Measurements from ENCODE around the gene YTHDC2. TPM values are rescaled to one million over a fixed set of nuclear protein-coding genes. Genes with fewer than 3 reads are reported as not detected.

Gene YTHDC2
- polyA plus RNA-seq, 4 donors, result 8.1 to 25.8 (median 9.6) TPM

DNA sequence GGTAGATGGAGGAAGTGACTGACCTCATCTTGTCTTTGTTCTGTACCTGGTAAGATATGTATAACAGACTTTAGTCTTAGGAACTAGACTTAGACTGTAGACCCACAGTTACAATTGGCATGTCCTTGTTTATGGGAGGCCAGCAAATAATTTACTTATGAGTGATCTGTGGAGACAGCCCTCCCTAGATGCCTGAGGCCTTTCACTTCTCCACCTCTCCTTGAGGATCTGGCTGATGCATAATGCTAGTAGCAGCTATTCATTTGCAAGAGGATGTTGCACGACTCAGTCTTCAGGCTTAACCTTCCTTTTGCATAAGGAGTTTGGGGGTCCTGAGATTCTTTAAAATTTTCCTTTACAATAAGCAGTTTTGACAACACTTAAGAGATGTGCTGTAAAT is 100.7 kb downstream of the YTHDC2 start:
- Histone ChIP-seq H3K27me3 (ENCODE audit: control insufficient read depth in 3 of 3, insufficient read depth in 3 of 3, low read length in 3 of 3) (peaks cover 0 to 3% (median 0%) of the 10 kb centered on the region in 3 donors), H3K4me3 (ENCODE audit: low read depth in 1 of 3, low read length in 3 of 3) (no peak overlapping the region), H3K9me3 (ENCODE audit: control insufficient read depth in 2 of 2, insufficient read depth in 1 of 2, low read depth in 1 of 2, low read length in 1 of 2) (peaks cover 0 to 3% of the 10 kb centered on the region in 2 donors), H3K4me1 (ENCODE audit: control insufficient read depth in 3 of 3, insufficient read depth in 2 of 3, low read depth in 1 of 3, low read length in 2 of 3) (no peaks in the 10 kb centered on the region), H3K27ac (ENCODE audit: low read depth in 1 of 3, low read length in 2 of 3) (no peak overlapping the region), H3K36me3 (ENCODE audit: control insufficient read depth in 3 of 3, insufficient read depth in 2 of 3, low read depth in 1 of 3, low read length in 3 of 3) (no peaks in the 10 kb centered on the region)
- no peak for FAIRE-seq
- DNase-seq, result no peak
- 37 to 57% (median 45%) methylated on average over 1 of the region's 1 CpG for WGBS, 3 donors

GRCh38 chr5:113615708-113616107 is 102.2 kb downstream of the YTHDC2 start:
- FAIRE-seq (no peak), DNase-seq (no peak)
- no peak overlapping the region for H3K27ac ChIP-seq (ENCODE audit: low read depth in 1 of 3, low read length in 2 of 3)
- H3K4me3 ChIP-seq (ENCODE audit: low read depth in 1 of 3, low read length in 3 of 3), result no peak overlapping the region
- 19 to 44% (median 32%) methylated on average over 2 of the region's 2 CpGs for WGBS, 3 donors
- peaks cover 0 to 3% (median 0%) of the 10 kb centered on the region in 3 donors for H3K27me3 ChIP-seq (ENCODE audit: control insufficient read depth in 3 of 3, insufficient read depth in 3 of 3, low read length in 3 of 3)
- no peaks in the 10 kb centered on the region for H3K36me3 ChIP-seq (ENCODE audit: control insufficient read depth in 3 of 3, insufficient read depth in 2 of 3, low read depth in 1 of 3, low read length in 3 of 3)
- H3K4me1 ChIP-seq (ENCODE audit: control insufficient read depth in 3 of 3, insufficient read depth in 2 of 3, low read depth in 1 of 3, low read length in 2 of 3), result no peaks in the 10 kb centered on the region
- H3K9me3 ChIP-seq (ENCODE audit: control insufficient read depth in 2 of 2, insufficient read depth in 1 of 2, low read depth in 1 of 2, low read length in 1 of 2), result peaks cover 0 to 3% of the 10 kb centered on the region in 2 donors

- no peak for FAIRE-seq
These were observed 103.8 kb downstream of the YTHDC2 start for GRCh38 chr5:113617191-113617796.

GRCh38 chr5:113632996-113633395 is 119.5 kb downstream of the YTHDC2 start:
- no peak overlapping the region for H3K27ac ChIP-seq (ENCODE audit: low read depth in 1 of 3, low read length in 2 of 3)
- DNase-seq (no peak), FAIRE-seq (no peak)
- H3K4me3 ChIP-seq (ENCODE audit: low read depth in 1 of 3, low read length in 3 of 3), result no peak overlapping the region
- H3K9me3 ChIP-seq (ENCODE audit: control insufficient read depth in 2 of 2, insufficient read depth in 1 of 2, low read depth in 1 of 2, low read length in 1 of 2), result peaks cover 0 to under 1% of the 10 kb centered on the region in 2 donors
- H3K4me1 ChIP-seq (ENCODE audit: control insufficient read depth in 3 of 3, insufficient read depth in 2 of 3, low read depth in 1 of 3, low read length in 2 of 3), result no peaks in the 10 kb centered on the region
- H3K27me3 ChIP-seq (ENCODE audit: control insufficient read depth in 3 of 3, insufficient read depth in 3 of 3, low read length in 3 of 3), result no peaks in the 10 kb centered on the region
- H3K36me3 ChIP-seq (ENCODE audit: control insufficient read depth in 3 of 3, insufficient read depth in 2 of 3, low read depth in 1 of 3, low read length in 3 of 3), result no peaks in the 10 kb centered on the region

More at GRCh38 chr5:113617191-113617796, 103.8 kb downstream of the YTHDC2 start:
- peaks cover 0 to 3% (median 0%) of the 10 kb centered on the region in 3 donors for H3K27me3 ChIP-seq (ENCODE audit: control insufficient read depth in 3 of 3, insufficient read depth in 3 of 3, low read length in 3 of 3)
- H3K4me3 ChIP-seq (ENCODE audit: low read depth in 1 of 3, low read length in 3 of 3), result no peak overlapping the region
- H3K9me3 ChIP-seq (ENCODE audit: control insufficient read depth in 2 of 2, insufficient read depth in 1 of 2, low read depth in 1 of 2, low read length in 1 of 2), result peaks cover 0 to 3% of the 10 kb centered on the region in 2 donors
- H3K36me3 ChIP-seq (ENCODE audit: control insufficient read depth in 3 of 3, insufficient read depth in 2 of 3, low read depth in 1 of 3, low read length in 3 of 3), result no peaks in the 10 kb centered on the region
- no peak overlapping the region for H3K27ac ChIP-seq (ENCODE audit: low read depth in 1 of 3, low read length in 2 of 3)
- no peaks in the 10 kb centered on the region for H3K4me1 ChIP-seq (ENCODE audit: control insufficient read depth in 3 of 3, insufficient read depth in 2 of 3, low read depth in 1 of 3, low read length in 2 of 3)
- WGBS, 3 donors, result 94 to 97% (median 97%) methylated on average over 27 to 33 of the region's 33 CpGs
- DNase-seq, result no peak

DNA sequence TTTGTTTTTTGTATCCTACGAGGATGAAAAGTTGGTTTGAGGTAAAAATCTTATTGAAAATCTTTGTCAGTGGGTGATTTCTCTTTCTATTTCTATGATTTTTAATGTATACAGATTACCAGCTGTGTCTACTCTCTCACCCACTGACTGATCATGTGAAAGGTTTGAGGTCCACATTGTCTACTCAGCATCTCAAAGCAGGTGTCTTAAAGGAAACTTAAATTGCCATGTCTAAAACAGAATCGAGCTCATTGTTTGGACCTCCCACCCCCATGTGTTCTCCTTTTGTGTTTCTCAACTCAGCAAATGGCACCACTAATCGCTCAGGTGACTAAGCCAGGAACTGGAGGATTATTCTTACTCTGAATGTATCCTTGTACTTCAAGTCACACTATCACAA is 121.5 kb downstream of the YTHDC2 start:
- no peak overlapping the region for H3K4me3 ChIP-seq (ENCODE audit: low read depth in 1 of 3, low read length in 3 of 3)
- no peaks in the 10 kb centered on the region for H3K4me1 ChIP-seq (ENCODE audit: control insufficient read depth in 3 of 3, insufficient read depth in 2 of 3, low read depth in 1 of 3, low read length in 2 of 3)
- 64 to 80% (median 67%) methylated on average over 3 of the region's 3 CpGs for WGBS, 3 donors
- peaks cover 0 to 4% of the 10 kb centered on the region in 2 donors for H3K9me3 ChIP-seq (ENCODE audit: control insufficient read depth in 2 of 2, insufficient read depth in 1 of 2, low read depth in 1 of 2, low read length in 1 of 2)
- H3K27ac ChIP-seq (ENCODE audit: low read depth in 1 of 3, low read length in 2 of 3), result no peak overlapping the region
- DNase-seq (no peak), FAIRE-seq (no peak)
- H3K36me3 ChIP-seq (ENCODE audit: control insufficient read depth in 3 of 3, insufficient read depth in 2 of 3, low read depth in 1 of 3, low read length in 3 of 3), result no peaks in the 10 kb centered on the region
- H3K27me3 ChIP-seq (ENCODE audit: control insufficient read depth in 3 of 3, insufficient read depth in 3 of 3, low read length in 3 of 3), result no peaks in the 10 kb centered on the region

GRCh38 chr5:113641715-113642114 is 128.2 kb downstream of the YTHDC2 start:
- DNase-seq (no peak), FAIRE-seq (no peak)
- no peak overlapping the region for H3K4me3 ChIP-seq (ENCODE audit: low read depth in 1 of 3, low read length in 3 of 3)
- H3K9me3 ChIP-seq (ENCODE audit: control insufficient read depth in 2 of 2, insufficient read depth in 1 of 2, low read depth in 1 of 2, low read length in 1 of 2), result peaks cover 0 to 4% of the 10 kb centered on the region in 2 donors
- H3K4me1 ChIP-seq (ENCODE audit: control insufficient read depth in 3 of 3, insufficient read depth in 2 of 3, low read depth in 1 of 3, low read length in 2 of 3), result no peaks in the 10 kb centered on the region
- H3K36me3 ChIP-seq (ENCODE audit: control insufficient read depth in 3 of 3, insufficient read depth in 2 of 3, low read depth in 1 of 3, low read length in 3 of 3), result no peaks in the 10 kb centered on the region
- H3K27ac ChIP-seq (ENCODE audit: low read depth in 1 of 3, low read length in 2 of 3), result no peak overlapping the region
- H3K27me3 ChIP-seq (ENCODE audit: control insufficient read depth in 3 of 3, insufficient read depth in 3 of 3, low read length in 3 of 3), result peaks cover 0 to 2% (median 0%) of the 10 kb centered on the region in 3 donors

Other genes starting within 250 kb of the YTHDC2 start
- gene TSSK1B, start 78.7 kb upstream of the YTHDC2 start, polyA plus RNA-seq, result under 1 TPM in 1 of 4 donors, not detected in 3; 0.01 TPM
- 1 to 10 TPM in 2 of 4 donors, under 1 TPM in 2; 0.45 to 3.5 (median 1.6) TPM for gene MCC, start 25.2 kb upstream of the YTHDC2 start, polyA plus RNA-seq